ENCODE data around the gene GDF15. TPM values are rescaled to one million over a fixed set of nuclear protein-coding genes. Genes with fewer than 3 reads are reported as not detected.
A peak's percentile ranks its signal among the peaks of the same experiment; 100 is the strongest.

The GDF15 gene
- 10 to 100 TPM in 1 of 4 donors, 1 to 10 TPM in 3; 6.8 to 11.6 (median 9.0) TPM for total RNA-seq

- Histone ChIP-seq H3K4me1 (peaks cover 5 to 26% (median 7%) of the 10 kb centered on the region in 4 donors), H3K9me3 (no peaks in the 10 kb centered on the region)
- DNase-seq, result peak; percentile 27 to 95 (median 94)
Observed at GRCh38 chr19:18385675-18386542, at the start of gene GDF15. Gene GDF15 (plus strand): TSS chr19:18386158. CDS start chr19:18386190, 32 bp downstream.

GRCh38 chr19:18338541-18338940, 47.4 kb upstream of the GDF15 start:
- no peak for TF ChIP-seq CTCF (IDR thresholded peaks at IDR 0.05)
- TF ChIP-seq POLR2A (IDR thresholded peaks at IDR 0.05), result no peak
- Histone ChIP-seq H3K9me3 (no peaks in the 10 kb centered on the region), H3K27me3 (no peaks in the 10 kb centered on the region), H3K27ac (peak overlapping the region in 1 of 4 donors; percentile 32), H3K4me1 (peaks cover 0 to 12% (median 0%) of the 10 kb centered on the region in 4 donors), H3K36me3 (peaks cover 0 to 5% (median 0%) of the 10 kb centered on the region in 3 donors), H3K4me3 (no peak overlapping the region)
- DNase-seq, result no peak

More at GRCh38 chr19:18385675-18386542, at the start of gene GDF15:
- Histone ChIP-seq H3K36me3 (no peaks in the 10 kb centered on the region), H3K27me3 (no peaks in the 10 kb centered on the region), H3K27ac (peak within 1 kb of the TSS in 3 of 4 donors; percentile 56 to 85 (median 58)), H3K4me3 (peak within 1 kb of the TSS in 3 of 4 donors; percentile 20 to 62 (median 55))
- peak; percentile 95 for TF ChIP-seq POLR2A (IDR thresholded peaks at IDR 0.05)
- TF ChIP-seq CTCF (IDR thresholded peaks at IDR 0.05), result peak in 5 of 6 experiments; percentile 16 to 86 (median 80)

- TF ChIP-seq POLR2A (IDR thresholded peaks at IDR 0.05) (no peak), CTCF (IDR thresholded peaks at IDR 0.05) (peak in 2 of 6 experiments; percentile 11 to 14)
- Histone ChIP-seq H3K9me3 (no peaks in the 10 kb centered on the region), H3K4me1 (peaks cover 0 to 19% (median 0%) of the 10 kb centered on the region in 4 donors), H3K4me3 (peak overlapping the region in 3 of 4 donors; percentile 68 to 100 (median 99)), H3K27ac (peak overlapping the region in 3 of 4 donors; percentile 89 to 96 (median 89)), H3K36me3 (peaks cover 0 to 5% (median 0%) of the 10 kb centered on the region in 3 donors), H3K27me3 (no peaks in the 10 kb centered on the region)
- no peak for DNase-seq
Observed at GRCh38 chr19:18339723-18340122, 46.2 kb upstream of the GDF15 start.

GRCh38 chr19:18340190-18340989, 45.6 kb upstream of the GDF15 start, which contains the start of gene PGPEP1:
Gene PGPEP1 (plus strand): TSS chr19:18340598. CDS start chr19:18340682, 84 bp downstream.
- Histone ChIP-seq H3K36me3 (peaks cover 0 to 5% (median 0%) of the 10 kb centered on the region in 3 donors), H3K4me3 (peak within 1 kb of the TSS; percentile 68 to 100 (median 86)), H3K9me3 (no peaks in the 10 kb centered on the region), H3K27ac (peak within 1 kb of the TSS; percentile 86 to 96 (median 89)), H3K4me1 (peaks cover 0 to 19% (median 0%) of the 10 kb centered on the region in 4 donors), H3K27me3 (no peaks in the 10 kb centered on the region)
- peak; percentile 73 to 85 (median 84) for DNase-seq
- TF ChIP-seq POLR2A (IDR thresholded peaks at IDR 0.05), result peak; percentile 50 to 61
- TF ChIP-seq CTCF (IDR thresholded peaks at IDR 0.05), result peak in 3 of 6 experiments; percentile 8 to 17 (median 13)

All from Peyer's patch (tissue), 4 donors.